HG03064 (cell line): ENCODE results near the gene OR6K2.

Experiments
- ATAC-seq: cut with Tn5 transposase; IDR thresholded peaks from one replicate; pipeline ENCODE4 v1.9.1; 2021; ENCODE audit warnings: low read depth; ENCODE audit not compliant: unreplicated experiment

OR6K2 gene

DNA sequence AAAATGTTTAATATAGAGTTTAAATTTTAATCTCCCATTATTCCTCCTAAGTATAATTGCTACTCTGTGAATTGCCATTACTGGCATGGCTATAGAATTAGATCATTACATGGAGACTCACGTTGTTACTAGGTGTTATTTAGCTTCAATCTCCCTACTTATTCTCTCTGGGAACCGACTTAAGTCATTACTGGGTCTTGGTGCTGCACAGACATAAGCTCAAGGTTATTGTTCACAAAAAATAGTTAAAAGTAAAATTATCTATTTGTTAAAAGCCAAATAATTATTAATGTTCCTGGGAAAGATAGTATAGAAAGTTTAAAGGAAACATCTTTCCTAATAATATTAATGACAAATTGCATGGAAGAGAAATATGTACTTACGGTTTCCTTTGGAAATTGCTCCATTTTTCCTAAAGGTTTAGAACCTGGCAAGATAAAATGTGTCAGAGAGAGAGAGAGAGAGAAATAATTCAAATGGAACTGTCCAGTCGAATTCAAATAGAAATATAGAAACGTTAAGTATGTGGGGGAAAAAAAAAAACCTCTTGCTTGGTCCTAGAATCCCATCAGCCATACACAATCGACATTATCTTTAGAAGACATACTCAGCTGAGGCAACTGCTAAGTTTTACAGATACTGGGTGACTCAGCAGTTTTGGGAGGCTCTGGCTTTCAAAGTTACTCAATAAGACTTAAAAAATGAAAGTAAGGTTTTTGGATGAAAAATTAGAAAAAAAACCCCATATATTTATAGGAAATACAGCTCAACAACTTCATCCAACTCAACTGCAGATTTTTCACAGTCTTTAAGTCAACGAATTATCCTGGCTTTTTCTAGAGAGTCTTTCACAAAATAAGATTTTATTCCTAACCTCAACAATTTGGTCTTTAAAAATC lies 14.1 kb downstream of the OR6K2 start, which contains the start of gene SPTA1:
SPTA1 (minus strand) TSS at position 605 of the 899 bp plus-strand sequence; CDS start at position 407, 198 bp downstream.
- ATAC-seq = no peak

DNA sequence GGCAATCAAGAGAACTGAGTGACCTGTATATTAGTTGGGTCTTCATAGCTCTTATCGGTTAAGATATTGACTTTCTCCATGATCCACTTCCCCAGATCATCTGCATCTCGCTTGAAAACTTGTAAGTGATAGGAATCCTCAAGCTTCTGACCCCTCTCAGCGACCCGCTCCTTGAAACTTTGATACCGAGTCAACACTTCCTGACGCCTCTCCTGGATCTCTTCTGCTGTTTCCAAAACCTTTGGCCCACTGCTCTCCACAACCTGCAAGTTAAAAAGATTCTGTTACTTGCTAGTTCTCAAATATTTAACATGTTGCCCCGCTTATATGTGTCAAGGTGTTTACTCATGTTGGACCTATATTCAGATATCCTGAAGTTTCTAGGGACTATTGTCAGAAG lies 15.4 kb downstream of the OR6K2 start:
- ATAC-seq = no peak

DNA sequence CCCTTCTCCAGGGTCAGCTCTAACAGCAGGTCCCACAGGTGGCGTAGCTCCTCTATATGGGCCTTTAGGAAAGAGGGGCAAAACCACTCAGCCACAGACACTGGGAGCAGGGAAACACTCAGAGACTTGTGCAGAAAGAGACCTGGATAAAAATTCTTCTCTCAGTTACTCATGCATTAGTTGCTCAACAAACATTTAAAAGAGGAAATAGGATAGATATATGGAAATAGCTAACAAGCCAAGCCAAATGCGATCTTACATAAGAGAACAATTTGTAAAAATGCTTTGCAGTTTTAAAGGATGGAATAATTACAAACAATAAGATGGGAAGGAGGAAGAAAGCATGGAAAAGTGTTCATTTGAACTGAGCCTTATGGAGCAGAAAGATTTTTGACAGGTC lies 18.8 kb downstream of the OR6K2 start:
- ATAC-seq = no peak

DNA sequence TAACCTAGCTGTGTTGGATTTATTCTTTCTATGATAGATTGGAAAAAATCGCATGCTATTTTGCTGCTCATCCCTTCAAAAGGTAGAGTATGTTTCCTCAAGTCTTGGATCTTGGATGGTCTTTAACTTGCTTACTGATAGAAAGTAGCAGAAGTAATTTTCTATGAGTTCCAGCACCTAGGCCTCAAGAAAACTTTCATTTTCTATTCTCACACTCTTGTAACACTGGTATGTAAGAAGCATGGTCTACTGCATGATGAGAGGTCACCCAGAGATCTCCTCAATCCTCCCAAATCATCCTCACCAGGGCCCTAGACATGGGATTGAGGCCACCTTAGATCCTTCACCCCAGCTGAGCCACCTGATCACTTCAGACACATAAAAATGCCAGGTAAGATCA lies 21.2 kb downstream of the OR6K2 start:
- no peak for ATAC-seq

DNA sequence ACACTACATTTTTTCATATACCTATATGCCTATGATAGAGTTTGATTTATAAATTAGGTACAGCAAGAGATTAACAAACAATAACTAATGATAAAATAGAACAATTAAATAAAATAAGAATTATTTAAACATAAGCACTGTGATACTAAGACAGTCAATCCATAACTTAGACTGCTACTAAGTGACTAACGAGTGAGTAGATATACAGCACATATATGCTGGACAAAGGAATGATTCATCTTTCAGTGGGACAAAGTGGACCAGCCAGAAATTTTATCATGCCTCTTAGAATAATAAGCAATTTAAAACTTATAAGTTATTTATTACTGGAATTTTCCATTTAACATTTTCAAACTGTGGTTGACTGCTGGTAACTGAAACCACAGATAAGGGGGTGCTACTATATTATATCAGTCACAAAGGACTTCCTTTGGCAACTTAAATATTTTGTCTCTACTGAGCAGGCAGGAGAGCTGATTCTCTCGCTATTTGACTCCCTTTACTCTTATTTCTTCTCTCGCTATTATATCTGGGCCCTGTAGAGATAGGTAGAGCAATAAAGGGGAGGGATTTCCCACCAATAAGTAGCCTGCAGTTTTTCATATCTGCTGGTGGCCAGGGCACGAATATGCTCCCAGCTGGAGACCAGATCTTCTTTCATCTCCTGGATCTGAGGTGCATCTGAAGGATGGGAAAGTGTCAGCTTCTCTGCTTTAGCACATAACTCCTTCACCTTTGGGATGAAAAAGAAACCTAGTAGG lies 24.7 kb downstream of the OR6K2 start:
- no peak for ATAC-seq

DNA sequence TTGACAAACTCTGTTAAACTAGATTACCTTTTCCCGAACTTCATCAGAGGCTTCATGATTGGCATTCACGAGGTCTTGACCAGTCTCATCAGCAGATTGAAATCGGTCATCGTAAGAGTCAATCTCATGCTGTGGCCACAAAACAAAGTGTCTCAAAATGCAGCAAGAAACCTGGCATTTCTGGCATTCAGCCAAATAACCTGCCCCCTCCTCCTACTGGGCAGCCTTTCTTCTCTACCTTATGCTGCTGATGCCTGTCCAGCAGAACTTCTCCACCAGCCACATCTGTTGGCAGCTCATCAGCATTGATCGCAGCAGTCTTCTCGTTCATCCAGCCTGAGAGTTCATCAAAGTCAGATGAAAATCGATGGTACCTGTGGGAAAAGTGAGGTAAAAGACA lies 26.1 kb downstream of the OR6K2 start:
- ATAC-seq = no peak

DNA sequence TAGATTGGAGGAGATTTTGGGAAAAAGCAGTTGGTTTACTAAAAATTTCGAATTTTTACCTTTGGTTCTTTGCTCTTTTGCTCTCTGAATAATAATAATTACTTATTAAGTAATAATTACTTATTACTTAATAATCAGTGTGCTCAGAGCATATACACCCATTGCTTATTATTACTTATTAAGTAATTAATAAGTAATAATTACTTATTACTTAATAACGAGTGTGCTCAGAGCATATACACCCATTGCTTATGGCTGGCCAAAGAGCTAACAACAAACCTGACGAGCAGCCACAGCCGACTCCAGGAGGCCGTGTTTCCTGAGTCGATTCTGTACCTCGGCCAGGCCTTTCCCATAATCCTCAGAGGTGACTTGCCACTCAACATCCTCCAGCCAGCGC lies 34.4 kb downstream of the OR6K2 start:
- ATAC-seq = no peak

DNA sequence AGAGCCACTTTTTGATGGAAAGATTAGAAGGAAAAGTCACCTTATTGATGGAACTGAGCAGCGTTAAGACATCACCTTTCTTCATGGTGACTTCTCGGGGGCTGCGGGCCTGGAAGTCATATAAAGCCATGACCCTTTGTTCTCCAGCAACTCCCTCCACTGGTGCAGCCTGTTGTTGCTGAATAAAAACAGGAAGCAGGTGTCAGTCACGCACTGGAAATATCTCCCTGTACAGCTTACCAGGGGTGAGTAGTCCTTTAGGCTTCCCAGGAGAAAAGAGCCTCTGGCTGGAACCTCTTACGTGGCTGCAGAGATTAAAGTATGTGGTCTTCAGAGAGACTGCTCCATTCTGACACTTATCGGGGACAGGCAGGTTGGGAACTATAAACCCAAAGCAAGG lies 45.9 kb downstream of the OR6K2 start:
- no peak for ATAC-seq

DNA sequence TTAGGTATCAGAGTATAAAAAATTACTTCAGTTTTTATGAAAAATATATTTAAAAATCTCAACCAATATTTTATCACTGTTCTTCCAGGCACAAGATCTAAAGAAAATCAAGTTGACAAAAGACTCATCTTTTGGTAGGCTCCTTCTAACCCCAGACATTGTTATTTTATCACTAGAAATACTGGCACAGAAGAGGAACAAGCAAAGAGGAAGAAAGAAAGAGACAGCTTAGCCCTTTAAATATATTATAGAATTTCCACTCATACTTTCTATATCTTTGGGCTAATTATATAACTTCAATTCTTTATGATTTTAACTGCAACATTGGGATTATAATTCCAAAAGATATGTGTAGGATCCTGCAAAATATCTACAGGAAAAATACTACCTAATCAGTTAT lies 46.4 kb downstream of the OR6K2 start:
- no peak for ATAC-seq

DNA sequence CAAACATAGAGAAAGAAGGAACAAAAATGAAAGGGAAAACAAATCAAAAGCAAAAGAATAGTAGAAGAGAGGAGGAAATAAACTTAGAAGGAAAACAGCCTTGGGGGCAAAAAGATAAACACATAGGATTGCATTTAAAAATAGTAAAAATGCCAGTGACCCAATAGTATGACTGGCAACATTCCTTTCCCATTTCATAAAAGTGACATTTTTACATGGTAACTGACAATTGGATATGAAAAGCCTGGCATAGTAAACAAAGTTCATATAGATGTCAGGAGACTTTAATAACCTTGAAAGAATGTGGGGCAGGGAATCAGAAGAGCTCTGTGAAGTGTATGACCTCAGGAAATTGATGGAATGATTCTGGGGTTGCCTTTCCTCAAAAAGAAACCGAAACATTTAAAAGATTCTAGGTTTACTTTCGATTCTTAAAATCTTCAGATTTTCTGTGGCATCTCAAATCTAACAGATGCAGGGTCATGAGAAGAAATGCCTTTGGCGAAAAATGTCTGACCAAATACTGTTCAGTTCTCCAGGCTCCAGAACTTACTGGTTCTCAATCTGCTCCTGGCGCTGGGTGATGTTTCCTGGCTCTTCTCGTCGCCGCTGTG lies 47.6 kb downstream of the OR6K2 start:
- no peak for ATAC-seq
